ENCODE data around the gene LMAN2.

LMAN2 gene

GRCh38 chr5:177327539-177328522, 23.6 kb downstream of the LMAN2 start:
- DNase-seq (ENCODE audit: low spot score), result no peak

GRCh38 chr5:177325868-177326381, 25.5 kb downstream of the LMAN2 start:
- DNase-seq (ENCODE audit: low spot score), result peak; percentile 73

GRCh38 chr5:177320879-177321278, 30.6 kb downstream of the LMAN2 start:
- peak; percentile 24 for DNase-seq (ENCODE audit: low spot score)

GRCh38 chr5:177319913-177320588, 31.4 kb downstream of the LMAN2 start:
- no peak for DNase-seq (ENCODE audit: low spot score)

GRCh38 chr5:177317959-177318377, 33.5 kb downstream of the LMAN2 start:
- DNase-seq (ENCODE audit: low spot score), result peak; percentile 75

GRCh38 chr5:177316005-177316404, 35.5 kb downstream of the LMAN2 start:
- no peak for DNase-seq (ENCODE audit: low spot score)

GRCh38 chr5:177315411-177315810, 36.1 kb downstream of the LMAN2 start:
- no peak for DNase-seq (ENCODE audit: low spot score)

- DNase-seq (ENCODE audit: low spot score), result no peak
Observed at GRCh38 chr5:177314376-177315342, 36.8 kb downstream of the LMAN2 start.

GRCh38 chr5:177313561-177314259, 37.8 kb downstream of the LMAN2 start:
- DNase-seq (ENCODE audit: low spot score), result no peak

- DNase-seq (ENCODE audit: low spot score), result peak; percentile 68
Observed at GRCh38 chr5:177312649-177313181, 38.8 kb downstream of the LMAN2 start.

GRCh38 chr5:177311723-177312648, 39.5 kb downstream of the LMAN2 start, which contains the start of gene MXD3:
Gene MXD3 (minus strand): TSS chr5:177311898. CDS start chr5:177311830, 68 bp downstream.
- DNase-seq (ENCODE audit: low spot score), result peak; percentile 95

- DNase-seq (ENCODE audit: low spot score), result no peak
Observed at GRCh38 chr5:177311392-177311722, 40.1 kb downstream of the LMAN2 start.

- DNase-seq (ENCODE audit: low spot score), result peak; percentile 26
Observed at GRCh38 chr5:177310757-177311391, 40.6 kb downstream of the LMAN2 start.

- DNase-seq (ENCODE audit: low spot score), result no peak
Observed at GRCh38 chr5:177310332-177310731, 41.1 kb downstream of the LMAN2 start.

GRCh38 chr5:177309351-177310191, 41.9 kb downstream of the LMAN2 start:
- DNase-seq (ENCODE audit: low spot score), result peak; percentile 88

GRCh38 chr5:177308740-177309139, 42.7 kb downstream of the LMAN2 start:
- DNase-seq (ENCODE audit: low spot score), result no peak

- DNase-seq (ENCODE audit: low spot score), result no peak
Observed at GRCh38 chr5:177307544-177308363, 43.7 kb downstream of the LMAN2 start.
